ENCODE data around the gene MISP. TPM values are rescaled to one million over a fixed set of nuclear protein-coding genes. Genes with fewer than 3 reads are reported as not detected.

Gene MISP
- total and polyA plus RNA-seq, 2 experiments from 2014 or later: 43.7 to 50.9 TPM

GRCh38 chr19:765179-765738 lies 14.3 kb downstream of the MISP start:
- TF ChIP-seq EZH2phosphoT487 (IDR thresholded peaks at IDR 0.05; ENCODE audit: low read depth, severe bottlenecking, unreplicated experiment) (no peak), EZH2 (IDR thresholded peaks at IDR 0.05; ENCODE audit: borderline replicate concordance) (no peak), CTCF (IDR thresholded peaks at IDR 0.05; ENCODE audit: poor library complexity) (no peak)
- H3K79me2 ChIP-seq: no peaks in the 10 kb centered on the region
- no peaks in the 10 kb centered on the region for H3K36me3 ChIP-seq (replicated peaks; ENCODE audit: insufficient read depth, low read depth)
- no peaks in the 10 kb centered on the region for H3K9me3 ChIP-seq (ENCODE audit: low read depth)
- H3K9me2 ChIP-seq (replicated peaks; ENCODE audit: insufficient read depth): no peaks in the 10 kb centered on the region
- DNase-seq (ENCODE audit: low spot score): peak; percentile 8
- no peak overlapping the region for H3K4me3 ChIP-seq
- no peak overlapping the region for H2AFZ ChIP-seq
- H3K27ac ChIP-seq: no peak overlapping the region
- H4K20me1 ChIP-seq (ENCODE audit: insufficient read depth, poor library complexity, severe bottlenecking): no peaks in the 10 kb centered on the region
- no peaks in the 10 kb centered on the region for H3K27me3 ChIP-seq
- WGBS (ENCODE audit: low lambda C conversion rate, missing lambda C conversion rate): 92% methylated on average over 7 of the region's 7 CpGs
- no peak overlapping the region for H3K4me2 ChIP-seq
- peaks cover 5% of the 10 kb centered on the region for H3K4me1 ChIP-seq (ENCODE audit: insufficient read depth)

- WGBS (ENCODE audit: low lambda C conversion rate, missing lambda C conversion rate): 36% methylated on average over 14 of the region's 14 CpGs
These were observed 17.5 kb downstream of the MISP start for GRCh38 chr19:768424-768823.

GRCh38 chr19:769616-770015 lies 18.7 kb downstream of the MISP start:
- no peak overlapping the region for H3K4me2 ChIP-seq
- peak; percentile 4 for DNase-seq (ENCODE audit: low spot score)
- H2AFZ ChIP-seq: no peak overlapping the region
- H3K79me2 ChIP-seq: no peaks in the 10 kb centered on the region
- no peaks in the 10 kb centered on the region for H4K20me1 ChIP-seq (ENCODE audit: insufficient read depth, poor library complexity, severe bottlenecking)
- peaks cover 5% of the 10 kb centered on the region for H3K4me1 ChIP-seq (ENCODE audit: insufficient read depth)
- H3K9me2 ChIP-seq (replicated peaks; ENCODE audit: insufficient read depth): no peaks in the 10 kb centered on the region
- H3K4me3 ChIP-seq: no peak overlapping the region
- H3K27me3 ChIP-seq: no peaks in the 10 kb centered on the region
- TF ChIP-seq EZH2 (IDR thresholded peaks at IDR 0.05; ENCODE audit: borderline replicate concordance): no peak
- TF ChIP-seq EZH2phosphoT487 (IDR thresholded peaks at IDR 0.05; ENCODE audit: low read depth, severe bottlenecking, unreplicated experiment): no peak
- no peaks in the 10 kb centered on the region for H3K36me3 ChIP-seq (replicated peaks; ENCODE audit: insufficient read depth, low read depth)
- 86% methylated on average over 6 of the region's 6 CpGs for WGBS (ENCODE audit: low lambda C conversion rate, missing lambda C conversion rate)
- H3K9me3 ChIP-seq (ENCODE audit: low read depth): no peaks in the 10 kb centered on the region
- no peak overlapping the region for H3K27ac ChIP-seq

More at GRCh38 chr19:768424-768823, 17.5 kb downstream of the MISP start:
- H3K9me2 ChIP-seq (replicated peaks; ENCODE audit: insufficient read depth): no peaks in the 10 kb centered on the region
- H3K9me3 ChIP-seq (ENCODE audit: low read depth): no peaks in the 10 kb centered on the region
- peak overlapping the region; percentile 58 for H3K27ac ChIP-seq
- peak; percentile 79 for DNase-seq (ENCODE audit: low spot score)
- no peaks in the 10 kb centered on the region for H3K36me3 ChIP-seq (replicated peaks; ENCODE audit: insufficient read depth, low read depth)
- no peaks in the 10 kb centered on the region for H4K20me1 ChIP-seq (ENCODE audit: insufficient read depth, poor library complexity, severe bottlenecking)
- no peak overlapping the region for H3K4me3 ChIP-seq
- no peaks in the 10 kb centered on the region for H3K79me2 ChIP-seq
- H3K27me3 ChIP-seq: no peaks in the 10 kb centered on the region
- TF ChIP-seq EZH2 (IDR thresholded peaks at IDR 0.05; ENCODE audit: borderline replicate concordance) (no peak), CTCF (IDR thresholded peaks at IDR 0.05; ENCODE audit: poor library complexity) (no peak), EZH2phosphoT487 (IDR thresholded peaks at IDR 0.05; ENCODE audit: low read depth, severe bottlenecking, unreplicated experiment) (no peak)
- no peak overlapping the region for H2AFZ ChIP-seq
- H3K4me2 ChIP-seq: peak overlapping the region; percentile 24
- peaks cover 5% of the 10 kb centered on the region for H3K4me1 ChIP-seq (ENCODE audit: insufficient read depth)

GRCh38 chr19:771332-771785 lies 20.4 kb downstream of the MISP start:
- Histone ChIP-seq H3K9me2 (replicated peaks; ENCODE audit: insufficient read depth) (no peaks in the 10 kb centered on the region), H3K27me3 (no peaks in the 10 kb centered on the region), H3K36me3 (replicated peaks; ENCODE audit: insufficient read depth, low read depth) (no peaks in the 10 kb centered on the region), H3K4me2 (no peak overlapping the region), H3K27ac (no peak overlapping the region), H4K20me1 (ENCODE audit: insufficient read depth, poor library complexity, severe bottlenecking) (no peaks in the 10 kb centered on the region), H3K79me2 (no peaks in the 10 kb centered on the region), H3K9me3 (ENCODE audit: low read depth) (no peaks in the 10 kb centered on the region), H2AFZ (no peak overlapping the region), H3K4me1 (ENCODE audit: insufficient read depth) (peaks cover 5% of the 10 kb centered on the region), H3K4me3 (no peak overlapping the region)
- peak; percentile 47 for DNase-seq (ENCODE audit: low spot score)
- TF ChIP-seq EZH2phosphoT487 (IDR thresholded peaks at IDR 0.05; ENCODE audit: low read depth, severe bottlenecking, unreplicated experiment) (no peak), CTCF (IDR thresholded peaks at IDR 0.05; ENCODE audit: poor library complexity) (peak; percentile 51)
- WGBS (ENCODE audit: low lambda C conversion rate, missing lambda C conversion rate): 57% methylated on average over 6 of the region's 6 CpGs

Measured in hepatocyte (in vitro differentiated cells).